Measurements from ENCODE around the gene HRCT1.

GRCh38 chr9:35882996-35883395, 23.0 kb upstream of the HRCT1 start:
- TF ChIP-seq GATA2 (IDR thresholded peaks at IDR 0.05; ENCODE audit: low read depth, low read length) = no peak
- TF ChIP-seq GATA3 (IDR thresholded peaks at IDR 0.05; ENCODE audit: low read depth, low read length) = no peak
